Keratinocyte (primary cell): ENCODE measurements around the gene TIMD4. TPM values are rescaled to one million over a fixed set of nuclear protein-coding genes. Genes with fewer than 3 reads are reported as not detected.

ENCODE experiments used
- DNase-seq: peaks from one replicate; pipeline ENCODE4 v3.0.0-alpha.2; 2011; ENCODE audit warnings: low read depth, missing footprints, low spot score
- FAIRE-seq: peaks from 2 replicates; lab custom pipeline; 2011; peaks lifted over from hg19 to GRCh38; lab: Jason Lieb, UNC
- H2AFZ ChIP-seq: 2 replicates; pipeline ENCODE4 v1.6.0; 2012; ENCODE audit warnings: low read length, control low read depth, inconsistent platforms; ENCODE audit not compliant: control insufficient read depth
- H3K27ac ChIP-seq: 2 replicates; pipeline ENCODE4 v1.5.1; 2011; ENCODE audit warnings: low read length; ENCODE audit not compliant: control insufficient read depth, insufficient read depth
- H3K27me3 ChIP-seq: 3 replicates; pipeline ENCODE4 v1.6.0; 2011; ENCODE audit warnings: low read length; ENCODE audit not compliant: control insufficient read depth, insufficient read depth; ENCODE audit errors: extremely low read depth
- H3K36me3 ChIP-seq, 2 experiments: 2 replicates in 1 of 2; 3 replicates in 1 of 2; pipeline ENCODE4 v1.5.1; 2011; ENCODE audit warnings: low read length in 2 of 2, mild to moderate bottlenecking in 1 of 2; ENCODE audit not compliant: control insufficient read depth in 2 of 2, insufficient read depth in 2 of 2; ENCODE audit errors: extremely low read depth in 1 of 2
- H3K4me1 ChIP-seq: 3 replicates; pipeline ENCODE4 v1.5.1; 2011; ENCODE audit warnings: low read length; ENCODE audit not compliant: control insufficient read depth, insufficient read depth; ENCODE audit errors: extremely low read depth
- H3K4me2 ChIP-seq: 3 replicates; pipeline ENCODE4 v1.6.0; 2011; ENCODE audit warnings: low read depth, low read length; ENCODE audit not compliant: control insufficient read depth, insufficient read depth; ENCODE audit errors: extremely low read depth
- H3K4me3 ChIP-seq, 3 experiments: fragments of 200-600 bp in 1 of 3; sonication (generic) in 1 of 3; 2 replicates in 2 of 3; 3 replicates in 1 of 3; pipeline ENCODE4 v1.5.1; 2011 to 2016; ENCODE audit warnings: low read length in 3 of 3, mild to moderate bottlenecking in 3 of 3, control low read depth in 2 of 3, inconsistent platforms in 1 of 3, low read depth in 1 of 3, mixed read lengths in 1 of 3, mixed run types in 1 of 3, moderate library complexity in 1 of 3; ENCODE audit not compliant: control insufficient read depth in 2 of 3, insufficient read depth in 2 of 3; ENCODE audit errors: extremely low read depth in 1 of 3
- H3K79me2 ChIP-seq: 2 replicates; pipeline ENCODE4 v1.6.0; 2012; ENCODE audit warnings: low read length; ENCODE audit not compliant: control insufficient read depth, insufficient read depth
- H3K9ac ChIP-seq: 3 replicates; pipeline ENCODE4 v1.6.0; 2011; ENCODE audit warnings: low read length; ENCODE audit not compliant: control insufficient read depth, insufficient read depth; ENCODE audit errors: extremely low read depth
- H3K9me1 ChIP-seq: 3 replicates; pipeline ENCODE4 v1.6.0; 2011; ENCODE audit warnings: low read length; ENCODE audit not compliant: control insufficient read depth, insufficient read depth; ENCODE audit errors: extremely low read depth
- H3K9me3 ChIP-seq: 2 replicates; pipeline ENCODE4 v1.5.1; 2012; ENCODE audit warnings: low read depth, low read length; ENCODE audit not compliant: control insufficient read depth
- H4K20me1 ChIP-seq: 3 replicates; pipeline ENCODE4 v1.6.0; 2011; ENCODE audit warnings: low read length; ENCODE audit not compliant: control insufficient read depth, insufficient read depth; ENCODE audit errors: extremely low read depth
- CTCF ChIP-seq, 3 experiments: IDR thresholded peaks in 1 of 3; conservative IDR thresholded peaks in 1 of 3; optimal IDR thresholded peaks in 1 of 3; 2 replicates in 2 of 3; 3 replicates in 1 of 3; pipeline versions ENCODE3 to v1.5.1; 2011; ENCODE audit warnings: low read length in 3 of 3, mild to moderate bottlenecking in 3 of 3, moderate library complexity in 2 of 3, control low read depth in 1 of 3, inconsistent platforms in 1 of 3; ENCODE audit not compliant: insufficient read depth in 2 of 3; ENCODE audit errors: extremely low read depth in 1 of 3
- EZH2 ChIP-seq: IDR thresholded peaks from one replicate; pipeline ENCODE4 v1.6.1; 2012; ENCODE audit warnings: inconsistent platforms, mild to moderate bottlenecking, low read length, moderate library complexity
- dilution Hi-C: fragments of 300-500 bp; cut with MboI; formaldehyde crosslinking; loops from one replicate; pipeline ENCODE4 v1.7.0; 2020; ENCODE audit warnings: low sequenced_read_pairs; ENCODE audit not compliant: extremely low pct_ligation_motif_present
- polyA minus RNA-seq, 3 experiments: library from RNA; depleted of rRNA, polyadenylated mRNA; stranded (reverse); fragments of >200 nt; gene quantifications; 1 replicate in 1 of 3; 2 replicates in 1 of 3; 3 replicates in 1 of 3; pipeline ENCODE4 v1.2.3, GENCODE V29; 2011
- polyA plus RNA-seq, 5 experiments: library from polyadenylated mRNA; depleted of rRNA in 3 of 5; stranded (reverse) in 3 of 5; stranded (forward) in 1 of 5; unstranded in 1 of 5; fragments of >200 nt; gene quantifications; 1 replicate in 1 of 5; 2 replicates in 3 of 5; 3 replicates in 1 of 5; pipeline versions ENCODE4 v1.2.1 to v1.2.3, GENCODE V29; 2011 to 2012; ENCODE audit warnings: missing spikeins in 2 of 5, low read depth in 1 of 5, low replicate concordance in 1 of 5

Gene TIMD4
- polyA plus RNA-seq (not detected in 3 replicates), polyA minus RNA-seq (not detected in 3 replicates)
- not detected for polyA plus RNA-seq (2011; ENCODE audit: low read depth)
- polyA plus RNA-seq (2011; cell fraction: cytosol; rRNA removed) = not detected in 2 replicates
- polyA plus RNA-seq (2011; cell fraction: nucleus; rRNA removed) = not detected in 2 replicates
- polyA plus RNA-seq (2012; ENCODE audit: low replicate concordance) = not detected in 2 replicates
- polyA minus RNA-seq (2011; cell fraction: cytosol; rRNA and poly(A)+ RNA removed) = not detected
- polyA minus RNA-seq (2011; cell fraction: nucleus; rRNA and poly(A)+ RNA removed) = not detected in 2 replicates

- Histone ChIP-seq H3K9ac (no peak within 1 kb of the TSS), H3K36me3 (no peaks in the 10 kb centered on the region), H3K4me1 (no peaks in the 10 kb centered on the region), H3K79me2 (no peaks in the 10 kb centered on the region), H3K4me3 (no peak within 1 kb of the TSS), H3K9me1 (no peaks in the 10 kb centered on the region), H4K20me1 (no peaks in the 10 kb centered on the region), H3K4me2 (no peak within 1 kb of the TSS), H2AFZ (no peak within 1 kb of the TSS), H3K27me3 (no peaks in the 10 kb centered on the region), H3K9me3 (no peaks in the 10 kb centered on the region), H3K27ac (no peak within 1 kb of the TSS)
- dilution Hi-C loops = no loop called here
- TF ChIP-seq CTCF (optimal IDR thresholded peaks at IDR 0.05 in 1 of 3, IDR thresholded peaks at IDR 0.05 in 1 of 3, conservative IDR thresholded peaks at IDR 0.05 in 1 of 3; ENCODE audit: extremely low read depth in 1 of 3, insufficient read depth in 2 of 3, low read length in 3 of 3) (no peak), EZH2 (no peak)
- FAIRE-seq (no peak), DNase-seq (no peak)
Observed at GRCh38 chr5:156963125-156963524, at the start of gene TIMD4. Gene TIMD4, minus strand, starts transcription at chr5:156963226. Its CDS starts 28 bp downstream, at chr5:156963198.

- DNase-seq (no peak), FAIRE-seq (no peak)
- Histone ChIP-seq H3K4me1 (no peaks in the 10 kb centered on the region), H3K27ac (no peak overlapping the region), H3K79me2 (no peaks in the 10 kb centered on the region), H3K9ac (no peak overlapping the region), H2AFZ (no peak overlapping the region), H3K36me3 (no peaks in the 10 kb centered on the region), H4K20me1 (no peaks in the 10 kb centered on the region), H3K9me1 (no peaks in the 10 kb centered on the region), H3K4me3 (no peak overlapping the region), H3K27me3 (no peaks in the 10 kb centered on the region), H3K4me2 (no peak overlapping the region), H3K9me3 (no peaks in the 10 kb centered on the region)
- dilution Hi-C loops = no loop called here
- TF ChIP-seq EZH2 (no peak), CTCF (optimal IDR thresholded peaks at IDR 0.05 in 1 of 3, IDR thresholded peaks at IDR 0.05 in 1 of 3, conservative IDR thresholded peaks at IDR 0.05 in 1 of 3; ENCODE audit: extremely low read depth in 1 of 3, insufficient read depth in 2 of 3, low read length in 3 of 3) (no peak)
Observed at GRCh38 chr5:157006262-157006661, 43.2 kb upstream of the TIMD4 start.
